Astrocyte (in vitro differentiated cells and primary cell): ENCODE measurements around the gene PPIL3.

Experiments
- EZH2 ChIP-seq: IDR thresholded peaks from 2 replicates; pipeline ENCODE4 v1.6.1; 2012; ENCODE audit warnings: mild to moderate bottlenecking, low read length, inconsistent platforms; ENCODE audit not compliant: insufficient read depth
- TF ChIP-seq, protein P1 (sequence below): IDR thresholded peaks from 2 replicates; pipeline ENCODE4 v1.5.1; 2011; ENCODE audit warnings: low read depth, mild to moderate bottlenecking, inconsistent platforms, low read length, moderate library complexity; ENCODE audit not compliant: insufficient read depth

DNA sequence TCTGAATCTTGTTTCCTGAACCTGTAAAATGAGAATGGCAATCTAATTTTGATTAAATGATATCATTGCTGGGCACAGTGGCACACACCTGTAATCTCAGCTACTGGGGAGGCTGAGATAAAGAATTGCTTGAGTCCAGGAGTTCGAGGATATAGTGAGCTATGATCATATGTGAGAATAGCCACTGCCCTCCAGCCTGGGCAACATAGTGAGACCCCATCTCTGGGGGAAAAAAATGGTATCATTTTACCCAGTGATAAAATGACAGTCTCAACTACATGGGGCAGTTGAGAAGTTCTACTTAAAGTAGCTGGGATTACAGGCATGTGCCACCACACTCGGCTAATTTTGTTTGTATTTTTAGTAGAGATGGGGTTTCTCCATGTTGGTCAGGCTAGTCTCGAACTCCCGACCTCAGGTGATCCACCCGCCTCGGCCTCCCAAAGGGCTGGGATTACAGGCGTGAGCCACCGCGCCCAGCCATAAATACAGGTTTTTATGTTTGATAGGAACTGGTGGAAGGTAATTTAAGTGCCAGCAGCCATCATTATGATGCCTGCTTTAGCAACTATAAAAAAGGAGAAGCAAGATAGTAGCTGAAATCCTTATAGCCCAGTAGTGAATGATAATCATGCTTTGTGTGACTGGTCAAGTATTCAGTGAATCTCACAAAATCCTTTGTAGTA is 60.2 kb downstream of the PPIL3 start:
- TF ChIP-seq, protein P1, sequence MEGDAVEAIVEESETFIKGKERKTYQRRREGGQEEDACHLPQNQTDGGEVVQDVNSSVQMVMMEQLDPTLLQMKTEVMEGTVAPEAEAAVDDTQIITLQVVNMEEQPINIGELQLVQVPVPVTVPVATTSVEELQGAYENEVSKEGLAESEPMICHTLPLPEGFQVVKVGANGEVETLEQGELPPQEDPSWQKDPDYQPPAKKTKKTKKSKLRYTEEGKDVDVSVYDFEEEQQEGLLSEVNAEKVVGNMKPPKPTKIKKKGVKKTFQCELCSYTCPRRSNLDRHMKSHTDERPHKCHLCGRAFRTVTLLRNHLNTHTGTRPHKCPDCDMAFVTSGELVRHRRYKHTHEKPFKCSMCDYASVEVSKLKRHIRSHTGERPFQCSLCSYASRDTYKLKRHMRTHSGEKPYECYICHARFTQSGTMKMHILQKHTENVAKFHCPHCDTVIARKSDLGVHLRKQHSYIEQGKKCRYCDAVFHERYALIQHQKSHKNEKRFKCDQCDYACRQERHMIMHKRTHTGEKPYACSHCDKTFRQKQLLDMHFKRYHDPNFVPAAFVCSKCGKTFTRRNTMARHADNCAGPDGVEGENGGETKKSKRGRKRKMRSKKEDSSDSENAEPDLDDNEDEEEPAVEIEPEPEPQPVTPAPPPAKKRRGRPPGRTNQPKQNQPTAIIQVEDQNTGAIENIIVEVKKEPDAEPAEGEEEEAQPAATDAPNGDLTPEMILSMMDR, result no peak
- no peak for TF ChIP-seq EZH2
